Measurements from ENCODE around the gene TEPSIN. TPM values are rescaled to one million over a fixed set of nuclear protein-coding genes. Genes with fewer than 3 reads are reported as not detected.

The TEPSIN gene
- total and polyA plus RNA-seq, 11 donors = 6.8 to 16.0 (median 10.4) TPM

DNA sequence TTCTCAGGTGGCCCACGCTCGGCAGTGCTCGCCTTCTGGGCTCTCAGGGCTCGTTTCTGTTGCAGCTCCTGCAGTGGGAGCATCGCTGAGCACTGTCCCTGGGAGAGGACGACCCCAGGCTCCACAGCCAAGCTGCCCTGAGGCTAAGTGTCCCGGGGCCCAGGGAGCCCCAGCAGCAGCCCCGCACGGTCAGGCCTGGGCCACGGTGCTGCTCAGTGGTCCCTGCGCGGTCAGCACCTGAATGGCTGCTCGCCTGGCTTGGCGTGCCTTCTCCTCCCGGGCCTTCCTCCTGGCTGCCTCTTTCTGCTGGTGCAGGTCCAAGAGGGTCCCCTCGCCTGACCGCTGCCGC, 39.4 kb downstream of the TEPSIN start:
- no peaks in the 10 kb centered on the region for H3K9me3 ChIP-seq
- H3K36me3 ChIP-seq = peaks cover 0 to 33% (median 3%) of the 10 kb centered on the region in 9 donors
- WGBS, 4 donors = 93 to 96% (median 94%) methylated on average over 5 to 18 of the region's 18 CpGs

DNA sequence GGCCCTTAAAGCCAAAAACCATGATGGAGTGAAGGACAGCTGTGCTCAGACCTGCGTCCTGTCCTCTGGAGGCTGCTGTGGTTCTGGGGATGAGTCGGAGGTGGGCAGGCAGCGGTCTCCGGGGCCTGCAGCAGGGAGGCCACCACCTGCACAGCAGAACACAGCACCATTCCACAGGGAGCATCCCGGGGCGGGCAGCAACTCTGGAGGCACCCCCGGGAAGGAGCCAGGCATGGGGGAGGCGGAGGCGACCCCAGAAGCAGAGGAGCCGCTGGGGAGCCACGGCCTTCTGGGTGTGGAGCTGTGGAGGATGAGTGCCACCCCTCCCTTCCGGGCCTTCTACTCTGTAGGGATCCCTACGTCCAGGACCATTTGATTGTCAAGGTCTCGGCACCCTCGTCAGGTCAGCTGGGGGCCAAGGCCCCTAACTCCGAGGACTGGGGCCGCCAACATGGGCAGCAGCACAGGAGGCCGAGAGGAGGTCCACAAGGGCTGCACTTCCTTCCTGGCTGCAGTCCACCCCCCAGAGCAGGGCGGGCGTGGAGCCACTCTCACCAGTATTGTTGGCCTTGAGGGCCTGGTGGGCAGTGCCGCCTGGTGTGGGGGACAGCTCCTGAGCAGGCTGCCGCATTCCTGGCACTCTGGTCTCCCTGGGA, 39.9 kb downstream of the TEPSIN start:
- WGBS, 4 donors = 87 to 93% (median 90%) methylated on average over 20 to 22 of the region's 22 CpGs
- TF ChIP-seq, protein P1, sequence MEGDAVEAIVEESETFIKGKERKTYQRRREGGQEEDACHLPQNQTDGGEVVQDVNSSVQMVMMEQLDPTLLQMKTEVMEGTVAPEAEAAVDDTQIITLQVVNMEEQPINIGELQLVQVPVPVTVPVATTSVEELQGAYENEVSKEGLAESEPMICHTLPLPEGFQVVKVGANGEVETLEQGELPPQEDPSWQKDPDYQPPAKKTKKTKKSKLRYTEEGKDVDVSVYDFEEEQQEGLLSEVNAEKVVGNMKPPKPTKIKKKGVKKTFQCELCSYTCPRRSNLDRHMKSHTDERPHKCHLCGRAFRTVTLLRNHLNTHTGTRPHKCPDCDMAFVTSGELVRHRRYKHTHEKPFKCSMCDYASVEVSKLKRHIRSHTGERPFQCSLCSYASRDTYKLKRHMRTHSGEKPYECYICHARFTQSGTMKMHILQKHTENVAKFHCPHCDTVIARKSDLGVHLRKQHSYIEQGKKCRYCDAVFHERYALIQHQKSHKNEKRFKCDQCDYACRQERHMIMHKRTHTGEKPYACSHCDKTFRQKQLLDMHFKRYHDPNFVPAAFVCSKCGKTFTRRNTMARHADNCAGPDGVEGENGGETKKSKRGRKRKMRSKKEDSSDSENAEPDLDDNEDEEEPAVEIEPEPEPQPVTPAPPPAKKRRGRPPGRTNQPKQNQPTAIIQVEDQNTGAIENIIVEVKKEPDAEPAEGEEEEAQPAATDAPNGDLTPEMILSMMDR (IDR thresholded peaks at IDR 0.05) = no peak
- TF ChIP-seq POLR2A (IDR thresholded peaks at IDR 0.05) = no peak
- DNase-seq (no peak), ATAC-seq (no peak)
- Histone ChIP-seq H3K36me3 (peaks cover 0 to 33% (median 3%) of the 10 kb centered on the region in 9 donors), H3K4me3 (no peak overlapping the region), H3K27ac (no peak overlapping the region), H3K9me3 (no peaks in the 10 kb centered on the region), H3K27me3 (no peaks in the 10 kb centered on the region), H3K4me1 (peaks cover 0 to 39% (median 12%) of the 10 kb centered on the region in 12 donors)
- intact Hi-C loops (cut with DNase I) = no loop called here

More for the DNA sequence above, 39.4 kb downstream of the TEPSIN start:
- Histone ChIP-seq H3K4me3 (no peak overlapping the region), H3K27ac (no peak overlapping the region), H3K27me3 (no peaks in the 10 kb centered on the region), H3K4me1 (peaks cover 0 to 34% (median 12%) of the 10 kb centered on the region in 12 donors)
- DNase-seq (no peak), ATAC-seq (no peak)
- intact Hi-C loops (cut with DNase I) = no loop called here
- TF ChIP-seq, protein P1 (IDR thresholded peaks at IDR 0.05) = no peak
- no peak for TF ChIP-seq POLR2A (IDR thresholded peaks at IDR 0.05)

DNA sequence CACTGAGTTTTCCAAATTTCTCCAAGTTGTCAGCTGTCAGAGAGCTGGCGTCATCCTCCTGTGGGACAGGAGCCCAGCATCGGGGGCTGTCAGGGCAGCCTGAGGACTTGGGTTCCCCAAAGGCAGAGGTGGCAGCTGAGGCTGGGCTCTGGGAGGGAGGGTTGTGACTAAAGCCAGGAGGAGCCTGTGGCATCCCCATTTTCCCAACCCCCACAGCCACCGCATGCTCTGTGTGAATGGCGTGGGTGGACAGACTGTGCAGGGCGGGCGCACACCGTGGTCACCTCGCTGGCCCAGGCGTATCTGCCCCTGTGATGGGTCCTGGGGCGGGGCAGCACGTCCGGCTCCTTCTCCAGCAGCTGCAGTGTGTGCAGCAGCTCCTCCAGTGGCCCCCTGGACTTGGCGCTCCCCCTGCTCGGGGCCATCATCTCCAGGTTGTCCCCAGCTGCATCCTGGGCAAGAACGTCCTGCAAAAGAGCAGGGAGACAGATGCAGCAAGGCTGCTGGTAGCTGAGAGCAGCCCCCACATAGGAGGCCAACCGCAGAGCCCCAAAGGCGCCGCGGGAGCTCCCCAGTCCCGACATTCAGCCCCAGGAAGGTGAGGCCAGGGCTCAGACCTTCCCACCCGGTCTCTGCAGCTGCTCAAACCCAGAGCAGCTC, 40.9 kb downstream of the TEPSIN start:
- TF ChIP-seq, protein P1 (IDR thresholded peaks at IDR 0.05) = no peak
- TF ChIP-seq POLR2A (IDR thresholded peaks at IDR 0.05) = no peak
- peak overlapping the region in 7 of 12 donors; percentile 12 to 44 (median 31) for H3K4me3 ChIP-seq
- DNase-seq = no peak
- H3K27ac ChIP-seq = peak overlapping the region in 7 of 12 donors; percentile 33 to 71 (median 52)
- H3K27me3 ChIP-seq = no peaks in the 10 kb centered on the region
- no peaks in the 10 kb centered on the region for H3K9me3 ChIP-seq
- 89 to 93% (median 91%) methylated on average over 9 to 21 of the region's 21 CpGs for WGBS, 4 donors
- H3K4me1 ChIP-seq = peaks cover 0 to 43% (median 12%) of the 10 kb centered on the region in 12 donors
- no peak for ATAC-seq
- peaks cover 0 to 35% (median 3%) of the 10 kb centered on the region in 9 donors for H3K36me3 ChIP-seq
- intact Hi-C loops (cut with DNase I) = no loop called here

DNA sequence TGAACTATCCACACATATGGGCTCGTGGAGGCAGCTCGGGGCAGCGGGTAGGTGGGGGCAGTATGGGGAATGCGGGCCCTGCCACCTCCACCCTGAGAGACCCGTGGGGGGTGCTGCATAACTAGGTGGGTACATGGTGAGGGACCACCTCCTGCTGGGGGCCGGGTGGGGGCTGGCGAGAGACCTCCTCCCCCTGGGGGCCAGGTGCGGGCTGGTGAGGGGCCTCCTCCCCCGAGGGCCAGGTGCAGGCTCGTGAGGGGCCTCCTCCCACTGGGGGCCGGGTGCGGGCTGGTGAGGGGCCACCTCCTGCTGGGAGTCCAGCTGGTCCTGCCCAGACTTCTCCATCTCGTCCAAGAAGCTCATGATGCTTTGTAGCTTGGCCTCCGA, 41.5 kb downstream of the TEPSIN start:
- peaks cover 0 to 35% (median 3%) of the 10 kb centered on the region in 9 donors for H3K36me3 ChIP-seq
- WGBS, 4 donors = 73 to 83% (median 75%) methylated on average over 8 to 14 of the region's 14 CpGs
- DNase-seq = no peak
- peak overlapping the region in 9 of 12 donors; percentile 25 to 71 (median 52) for H3K27ac ChIP-seq
- no peaks in the 10 kb centered on the region for H3K27me3 ChIP-seq
- peaks cover 0 to 43% (median 12%) of the 10 kb centered on the region in 12 donors for H3K4me1 ChIP-seq
- intact Hi-C loops (cut with DNase I) = no loop called here
- H3K4me3 ChIP-seq = peak overlapping the region in 8 of 12 donors; percentile 12 to 44 (median 30)
- TF ChIP-seq, protein P1 (IDR thresholded peaks at IDR 0.05) = no peak
- TF ChIP-seq POLR2A (IDR thresholded peaks at IDR 0.05) = no peak
- H3K9me3 ChIP-seq = no peaks in the 10 kb centered on the region
- ATAC-seq = no peak

Measured in heart left ventricle (tissue), 16 donors.